B cell (primary cell): Measurements from ENCODE around the gene SLC19A1.

Experiments
- EZH2 ChIP-seq: IDR thresholded peaks from 2 replicates; pipeline ENCODE4 v1.6.1; 2012; ENCODE audit warnings: borderline replicate concordance, low read depth, mild to moderate bottlenecking, moderate library complexity, low read length; ENCODE audit not compliant: insufficient read depth, poor library complexity, severe bottlenecking
- TF ChIP-seq, protein P1 (sequence below): fragments of 200-600 bp; IDR thresholded peaks from one replicate; pipeline ENCODE4 v1.8.0; 2022; ENCODE audit warnings: antibody characterized with exemption, mild to moderate bottlenecking

DNA sequence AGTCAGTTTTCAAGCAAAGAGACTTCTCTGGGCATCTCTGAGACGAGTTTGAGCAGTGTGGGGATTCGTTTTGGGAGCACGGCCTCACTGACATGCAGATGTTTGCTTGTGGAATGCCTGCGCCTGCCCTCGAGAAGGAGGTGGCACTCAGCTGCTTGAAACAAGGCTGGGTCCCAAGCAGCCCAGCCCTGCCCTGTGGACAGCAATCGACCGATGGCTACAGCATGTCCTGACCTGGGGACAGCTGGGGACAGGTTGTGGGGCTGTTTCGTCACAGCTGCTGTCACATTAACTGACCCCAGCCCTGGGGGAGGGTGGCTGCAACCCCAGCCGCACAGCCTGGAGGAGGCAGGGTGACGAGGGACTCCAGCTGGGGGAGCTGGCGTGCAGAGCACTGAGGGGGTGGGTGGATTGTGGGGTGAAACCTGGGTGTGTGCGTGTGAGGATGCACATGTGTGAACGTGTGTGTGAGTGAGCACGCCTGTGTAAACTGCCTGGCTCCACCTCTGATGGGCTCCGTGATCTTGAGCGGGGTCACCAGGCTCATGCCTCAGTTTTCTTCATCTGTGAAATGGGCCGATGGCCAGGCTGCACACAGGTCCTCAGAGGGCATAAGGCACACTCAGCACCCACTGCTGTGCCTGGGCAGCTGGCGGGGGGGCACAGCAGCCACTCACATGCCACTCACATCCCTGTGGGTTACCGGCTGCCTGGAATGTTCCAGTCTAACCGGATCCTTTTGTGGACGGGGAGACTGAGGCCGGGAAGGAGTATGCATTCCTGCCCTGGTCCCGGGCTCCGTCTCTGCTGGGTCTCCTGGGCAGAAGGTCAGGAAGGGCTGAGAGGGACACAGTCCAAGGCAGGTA, 87.9 kb downstream of the SLC19A1 start:
- no peak for TF ChIP-seq EZH2
- TF ChIP-seq, protein P1, sequence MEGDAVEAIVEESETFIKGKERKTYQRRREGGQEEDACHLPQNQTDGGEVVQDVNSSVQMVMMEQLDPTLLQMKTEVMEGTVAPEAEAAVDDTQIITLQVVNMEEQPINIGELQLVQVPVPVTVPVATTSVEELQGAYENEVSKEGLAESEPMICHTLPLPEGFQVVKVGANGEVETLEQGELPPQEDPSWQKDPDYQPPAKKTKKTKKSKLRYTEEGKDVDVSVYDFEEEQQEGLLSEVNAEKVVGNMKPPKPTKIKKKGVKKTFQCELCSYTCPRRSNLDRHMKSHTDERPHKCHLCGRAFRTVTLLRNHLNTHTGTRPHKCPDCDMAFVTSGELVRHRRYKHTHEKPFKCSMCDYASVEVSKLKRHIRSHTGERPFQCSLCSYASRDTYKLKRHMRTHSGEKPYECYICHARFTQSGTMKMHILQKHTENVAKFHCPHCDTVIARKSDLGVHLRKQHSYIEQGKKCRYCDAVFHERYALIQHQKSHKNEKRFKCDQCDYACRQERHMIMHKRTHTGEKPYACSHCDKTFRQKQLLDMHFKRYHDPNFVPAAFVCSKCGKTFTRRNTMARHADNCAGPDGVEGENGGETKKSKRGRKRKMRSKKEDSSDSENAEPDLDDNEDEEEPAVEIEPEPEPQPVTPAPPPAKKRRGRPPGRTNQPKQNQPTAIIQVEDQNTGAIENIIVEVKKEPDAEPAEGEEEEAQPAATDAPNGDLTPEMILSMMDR, result no peak
